ENCODE results near the gene PRIM2.
"Not testable (repeated sequence)": the region's sequence is repeated elsewhere in the genome, so short reads cannot be mapped to it uniquely, and the experiment has no call there.

The PRIM2 gene

DNA sequence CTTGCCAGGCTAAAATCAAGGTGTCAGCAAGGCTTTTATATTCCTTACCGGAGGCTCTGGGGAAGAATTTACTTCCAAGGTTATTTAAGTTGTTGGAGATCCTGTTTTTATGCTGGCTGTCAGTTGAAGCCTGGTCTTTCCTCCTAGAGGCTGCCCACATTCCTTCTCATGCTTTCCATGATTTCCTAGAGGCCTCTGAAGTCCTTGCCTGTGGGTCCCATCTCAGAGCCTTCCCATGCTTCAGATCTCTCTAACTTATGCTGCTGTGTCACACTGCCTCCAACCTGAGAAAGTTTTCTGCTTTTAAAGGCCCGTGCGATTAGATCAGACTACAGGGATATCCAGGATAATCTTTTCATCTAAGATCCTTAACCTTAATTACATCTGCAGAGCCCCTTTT is 198.4 kb downstream of the PRIM2 start:
- DNase-seq: not testable (repeated sequence)

DNA sequence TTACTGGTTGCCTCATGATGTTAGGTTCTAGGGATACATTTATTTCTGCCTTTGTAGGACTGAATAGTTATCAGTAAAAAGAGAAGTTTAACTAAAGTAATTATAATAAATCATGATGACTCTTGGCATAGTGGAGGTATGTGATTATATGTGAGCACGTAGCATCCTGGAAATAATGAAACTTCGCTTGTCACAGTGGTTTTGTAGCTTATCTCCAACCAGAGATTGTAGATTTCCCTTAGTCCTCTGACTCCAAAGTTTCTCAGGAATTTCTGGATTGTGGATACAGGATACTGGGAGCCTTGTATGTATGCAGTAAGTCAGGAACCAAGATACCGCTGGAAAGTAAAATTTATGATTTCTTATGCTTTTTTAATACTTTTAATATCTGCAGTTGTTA is 199.3 kb downstream of the PRIM2 start:
- DNase-seq: not testable (repeated sequence)

DNA sequence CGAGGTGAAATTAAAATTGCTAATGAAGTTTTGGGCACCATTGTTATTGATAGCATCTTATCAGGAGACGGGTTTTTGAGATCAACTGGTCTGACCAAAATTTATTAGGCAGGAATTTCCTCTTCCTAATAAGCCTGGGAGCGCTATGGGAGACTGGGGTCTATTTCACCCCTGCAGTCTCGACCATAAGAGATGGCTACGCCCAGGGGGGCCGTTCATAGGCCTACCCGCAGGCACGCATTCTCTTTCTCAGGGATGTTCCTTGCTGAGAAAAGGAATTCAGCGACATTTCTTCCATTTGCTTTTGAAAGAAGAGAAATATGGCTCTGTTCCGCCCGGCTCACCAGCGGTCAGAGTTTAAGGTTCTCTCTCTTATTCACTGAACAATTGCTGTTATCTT is 201.8 kb downstream of the PRIM2 start:
- not testable (repeated sequence) for DNase-seq

DNA sequence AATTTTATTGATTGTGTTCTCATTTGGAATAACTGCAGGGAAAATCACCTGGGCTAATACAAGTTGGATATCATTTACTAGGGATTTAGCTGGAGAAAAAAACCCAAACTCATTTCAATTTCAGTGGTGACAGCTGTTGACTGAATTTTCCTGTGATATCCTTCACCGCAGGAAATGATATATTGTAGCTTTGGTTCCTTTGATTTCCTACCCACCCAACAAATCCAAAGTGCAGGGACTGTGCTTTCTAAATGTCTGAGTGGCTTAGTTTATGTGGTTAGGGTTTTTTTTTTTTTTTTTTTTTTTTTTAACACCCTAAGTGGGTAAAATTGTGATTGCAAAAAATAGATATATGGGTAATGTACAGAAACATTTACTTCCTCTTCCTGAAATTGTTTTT is 203.7 kb downstream of the PRIM2 start:
- not testable (repeated sequence) for DNase-seq

DNA sequence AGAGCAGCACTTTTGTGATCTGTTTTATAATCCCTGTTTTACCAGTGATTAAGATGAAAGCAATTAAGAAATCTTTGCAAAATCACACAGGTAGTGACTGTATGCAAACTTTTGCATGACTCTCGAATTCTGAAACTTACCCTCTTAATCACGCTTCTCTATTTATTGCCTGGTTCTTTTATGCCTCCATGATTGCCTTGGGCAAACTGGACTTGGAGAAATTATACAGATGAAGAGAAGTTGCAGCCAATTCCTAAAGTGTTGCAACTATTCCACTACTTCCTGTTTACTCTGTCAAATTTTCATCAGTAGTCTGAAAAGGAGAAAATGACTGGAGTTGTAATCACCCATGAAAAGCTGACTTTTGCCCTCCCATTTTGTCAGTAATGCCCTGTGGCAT is 205.8 kb downstream of the PRIM2 start:
- DNase-seq: not testable (repeated sequence)

- DNase-seq: not testable (repeated sequence)
Measured at GRCh38 chr6:57529755-57530154, 212.3 kb downstream of the PRIM2 start.

GRCh38 chr6:57532660-57533059 is 215.2 kb downstream of the PRIM2 start:
- DNase-seq: not testable (repeated sequence)

- not testable (repeated sequence) for DNase-seq
Measured at GRCh38 chr6:57535121-57535520, 217.7 kb downstream of the PRIM2 start.

DNA sequence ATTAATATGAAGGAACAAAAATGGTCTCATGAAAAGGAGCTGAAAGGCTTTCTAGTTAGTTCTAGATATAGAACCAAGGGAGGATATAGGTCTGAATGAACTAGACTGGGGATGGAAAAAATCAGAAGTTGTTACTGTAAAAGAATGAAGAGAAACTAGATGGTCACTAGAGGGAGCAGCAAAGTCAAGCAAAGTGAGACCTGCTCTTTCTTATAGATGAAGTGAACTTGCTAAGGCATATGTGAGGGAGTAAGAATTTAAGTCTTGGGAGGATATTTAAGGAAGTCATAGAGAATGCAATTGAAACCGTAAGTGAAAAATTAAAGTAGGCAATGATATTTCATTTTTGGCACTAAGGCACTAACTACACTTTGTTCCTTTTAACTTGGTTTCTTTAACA is 218.6 kb downstream of the PRIM2 start:
- DNase-seq: peak; percentile 29

- DNase-seq: not testable (repeated sequence)
Measured at GRCh38 chr6:57537916-57538315, 220.5 kb downstream of the PRIM2 start.

- not testable (repeated sequence) for DNase-seq
Measured at GRCh38 chr6:57551961-57552360, 234.5 kb downstream of the PRIM2 start.

- not testable (repeated sequence) for DNase-seq
Measured at GRCh38 chr6:57557855-57558254, 240.4 kb downstream of the PRIM2 start.

GRCh38 chr6:57559170-57559569 is 241.7 kb downstream of the PRIM2 start:
- not testable (repeated sequence) for DNase-seq

DNA sequence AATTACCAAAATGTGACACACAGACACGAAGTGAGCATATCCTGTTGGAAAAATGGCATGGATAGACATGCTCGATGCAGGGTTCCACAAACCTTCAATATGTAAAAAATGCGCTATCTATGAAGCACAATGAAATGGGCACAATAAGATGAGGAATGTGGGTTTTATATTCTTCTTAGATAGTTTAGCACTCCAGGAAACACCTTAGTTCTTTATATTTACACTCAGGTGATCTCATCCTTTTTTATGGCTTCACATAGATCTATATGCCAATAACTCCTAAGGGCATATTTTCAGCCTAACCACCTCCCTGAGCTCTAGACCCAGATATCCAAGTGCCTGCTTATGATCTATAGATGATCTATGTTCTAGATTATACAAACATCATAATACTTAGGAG is 244.8 kb downstream of the PRIM2 start:
- DNase-seq: not testable (repeated sequence)

- not testable (repeated sequence) for DNase-seq
Measured at GRCh38 chr6:57572119-57572518, 254.7 kb downstream of the PRIM2 start.

DNA sequence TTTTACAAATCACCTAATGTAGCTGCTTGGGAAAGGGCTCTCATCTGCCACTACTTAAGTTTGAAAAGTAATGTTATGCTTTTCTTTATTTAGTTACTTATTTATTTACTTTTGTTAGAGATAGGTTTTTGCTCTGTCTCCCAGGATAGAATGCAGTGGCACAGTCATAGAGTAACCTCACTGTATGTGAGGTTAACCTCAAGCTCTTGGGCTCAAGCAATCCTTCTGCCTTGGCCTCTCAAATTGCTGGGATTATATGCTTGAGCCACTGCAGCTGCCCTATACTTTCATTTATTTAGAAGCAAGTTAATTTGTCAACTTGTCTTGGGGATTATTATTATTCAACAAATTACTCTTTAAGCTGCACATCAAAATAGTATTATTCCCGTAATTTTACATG is 255.4 kb downstream of the PRIM2 start:
- DNase-seq: not testable (repeated sequence)

DNA sequence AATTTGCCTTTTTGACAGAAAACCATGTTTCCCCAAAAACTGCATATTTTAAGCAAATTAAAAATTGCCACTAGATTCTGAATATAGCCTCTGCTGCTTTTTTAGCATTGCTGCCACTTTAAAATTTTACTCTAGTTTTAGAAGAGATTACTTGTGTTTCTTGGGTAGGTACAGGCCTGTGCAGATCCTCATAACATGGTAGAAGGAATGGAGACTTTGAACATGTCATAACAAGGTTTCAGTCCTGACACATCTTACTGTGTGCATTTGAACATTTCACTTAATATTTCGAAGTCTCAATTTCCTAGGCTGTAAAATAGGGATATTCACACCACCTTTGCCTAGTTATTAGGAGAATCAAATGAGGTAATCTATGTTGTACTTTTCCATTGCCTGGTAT is 259.6 kb downstream of the PRIM2 start:
- DNase-seq: not testable (repeated sequence)

GRCh38 chr6:57579489-57579888 is 262.1 kb downstream of the PRIM2 start:
- not testable (repeated sequence) for DNase-seq

- not testable (repeated sequence) for DNase-seq
Measured at GRCh38 chr6:57581586-57581985, 264.2 kb downstream of the PRIM2 start.

- DNase-seq: not testable (repeated sequence)
Measured at GRCh38 chr6:57601105-57601504, 283.7 kb downstream of the PRIM2 start.

GRCh38 chr6:57605303-57605702 is 287.9 kb downstream of the PRIM2 start:
- DNase-seq: peak; percentile 15

DNA sequence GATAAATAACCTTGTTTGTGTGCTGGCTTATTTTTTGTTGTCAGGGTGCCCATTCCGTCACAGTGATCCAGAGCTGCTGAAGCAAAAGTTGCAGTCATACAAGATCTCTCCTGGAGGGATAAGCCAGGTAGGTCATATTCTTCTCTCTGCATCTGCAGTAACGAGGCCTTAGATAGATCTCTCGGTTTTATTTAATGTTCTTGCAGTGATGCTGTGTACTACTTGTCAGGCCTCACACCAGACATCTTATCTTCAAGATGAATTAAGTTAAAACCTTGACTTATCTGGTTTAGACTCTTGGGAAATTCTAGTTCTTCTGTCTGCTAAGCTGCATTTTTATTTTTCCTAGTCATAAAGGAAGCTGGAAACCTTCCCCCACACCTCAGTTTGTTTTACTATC is 288.9 kb downstream of the PRIM2 start:
- DNase-seq: not testable (repeated sequence)

DNA sequence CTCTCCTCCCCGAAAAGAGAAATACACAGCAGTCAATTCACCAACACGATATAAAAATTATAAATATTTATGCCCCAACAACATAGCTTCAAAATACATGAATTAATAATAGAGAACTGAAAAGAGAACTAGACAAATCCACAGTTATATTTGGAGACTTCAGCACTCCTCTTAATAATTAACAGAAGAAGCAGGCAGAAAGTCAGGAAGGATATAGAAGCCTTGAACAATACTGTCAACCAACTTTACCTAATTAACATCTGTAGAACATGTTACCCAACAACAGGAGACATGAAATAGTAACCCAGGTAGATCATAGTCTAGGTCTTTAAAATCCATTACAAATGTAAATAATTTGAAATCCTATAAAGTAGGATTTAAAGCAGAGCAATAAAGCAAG is 293.2 kb downstream of the PRIM2 start:
- DNase-seq: not testable (repeated sequence)

GRCh38 chr6:57618959-57619358 is 301.5 kb downstream of the PRIM2 start:
- not testable (repeated sequence) for DNase-seq

DNA sequence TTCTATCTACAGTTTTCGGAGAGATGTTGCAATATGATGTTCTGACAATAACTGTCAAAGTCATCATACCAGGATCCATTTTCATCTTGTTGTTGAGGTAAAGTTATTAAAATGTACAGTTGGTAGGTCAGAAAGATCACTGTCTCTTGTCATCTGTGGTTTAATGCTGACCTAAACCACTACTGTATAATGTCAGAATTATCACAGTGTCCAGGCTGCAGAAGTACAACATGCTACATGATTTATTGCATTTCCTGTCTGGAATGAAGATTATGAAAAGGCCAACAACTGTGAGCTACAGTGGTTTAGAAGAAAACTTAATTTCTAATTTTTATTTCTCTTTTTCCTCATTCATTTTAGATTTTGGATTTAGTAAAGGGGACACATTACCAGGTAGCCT is 314.3 kb downstream of the PRIM2 start:
- DNase-seq: not testable (repeated sequence)

DNA sequence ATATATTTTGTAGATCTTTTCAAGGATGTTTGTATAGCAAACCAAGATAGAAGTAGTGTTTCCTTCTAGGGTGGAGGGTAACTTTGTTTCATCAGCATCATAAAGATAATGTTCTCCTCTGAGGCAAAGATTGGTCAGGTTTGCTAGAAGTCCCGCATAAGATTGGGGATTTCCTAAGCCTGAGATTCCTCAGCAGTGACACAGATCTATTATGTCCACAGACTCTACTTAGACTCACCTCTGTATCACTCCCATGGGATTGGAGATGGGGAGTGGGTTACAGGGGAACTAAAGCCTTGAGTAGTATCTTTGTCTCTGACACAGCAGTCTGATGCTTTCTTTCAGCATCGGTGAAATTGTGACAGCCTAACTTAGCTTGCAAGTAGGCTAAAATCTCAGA is 341.1 kb downstream of the PRIM2 start:
- peak; percentile 34 for DNase-seq

Measured in fibroblast of skin of right biceps (primary cell).